Stimulated activated CD4-positive, alpha-beta T cell treated with anti-CD3 and anti-CD28 coated beads, TNF-alpha, amount 100 ng/mL, for 1 hour (primary cell): ENCODE data around the gene CITED4.

Experiments
- DNase-seq, 3 donors: peaks; one replicate each; pipeline ENCODE4 v3.0.0-alpha.2; 2020; ENCODE audit warnings: low read depth in 3 of 3, low spot score in 1 of 3

CITED4 gene

GRCh38 chr1:40886318-40887011 lies 24.3 kb upstream of the CITED4 start:
- no peak for DNase-seq

DNA sequence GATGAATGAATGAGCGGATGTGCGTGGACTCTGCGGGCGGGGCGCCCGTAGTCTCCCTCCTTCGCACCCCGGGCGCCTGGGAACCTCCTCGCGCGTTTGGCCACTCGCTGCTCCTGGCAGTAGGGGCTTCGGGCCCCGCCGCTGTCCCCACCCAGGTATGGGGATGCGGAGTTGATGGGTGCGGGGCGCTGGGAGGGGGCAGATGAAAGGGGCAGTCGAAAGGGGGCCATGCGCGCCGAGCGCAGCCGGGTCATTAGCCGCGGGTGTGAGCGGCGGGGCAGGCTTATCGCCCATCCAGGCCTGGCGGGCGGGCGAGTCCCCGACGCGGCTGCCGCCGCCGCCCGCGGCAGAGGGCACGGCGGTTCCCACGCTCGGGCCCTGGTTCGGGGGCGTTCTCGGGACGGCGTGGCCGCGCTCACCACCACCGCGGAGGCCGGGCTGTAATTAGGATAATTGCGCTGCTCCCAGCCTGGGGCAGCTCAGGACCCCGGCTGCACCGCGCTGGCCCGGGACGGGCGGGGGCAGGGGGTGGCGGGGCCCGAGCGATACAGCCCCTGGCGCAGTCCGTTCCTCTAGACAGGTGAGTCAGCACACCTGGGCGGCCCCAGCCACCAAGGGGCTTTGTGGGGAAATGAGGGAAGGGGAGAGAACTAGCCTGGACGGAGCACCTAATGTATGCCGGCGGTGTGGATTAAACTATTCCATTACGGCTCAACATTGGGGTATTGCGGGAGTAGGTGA lies 22.1 kb upstream of the CITED4 start:
- no peak for DNase-seq

GRCh38 chr1:40880813-40881549 lies 18.8 kb upstream of the CITED4 start:
- no peak for DNase-seq

GRCh38 chr1:40879482-40880175 lies 17.5 kb upstream of the CITED4 start:
- no peak for DNase-seq

DNA sequence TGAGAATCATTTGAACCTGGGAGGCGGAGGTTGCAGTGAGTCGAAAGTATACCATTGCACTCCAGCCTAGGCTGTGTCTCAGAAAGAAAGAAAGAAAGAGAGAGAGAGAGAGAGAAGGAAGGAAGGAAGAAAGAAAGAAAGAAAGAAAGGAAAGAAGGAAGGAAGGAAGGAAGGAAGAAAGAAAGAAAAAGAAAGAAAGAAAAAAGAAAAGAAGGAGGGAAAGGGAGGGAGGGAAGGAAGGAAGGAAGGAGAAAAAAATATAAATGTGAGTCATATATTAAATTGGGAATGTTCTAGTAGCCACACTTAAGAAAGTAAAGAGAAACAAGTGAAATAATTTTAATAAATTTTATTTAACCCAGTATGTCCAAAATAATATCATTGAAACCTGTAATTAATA lies 16.7 kb upstream of the CITED4 start:
- DNase-seq: no peak

GRCh38 chr1:40877698-40878097 lies 15.5 kb upstream of the CITED4 start:
- DNase-seq: no peak

GRCh38 chr1:40876891-40877290 lies 14.7 kb upstream of the CITED4 start:
- no peak for DNase-seq

GRCh38 chr1:40876436-40876761 lies 14.2 kb upstream of the CITED4 start:
- no peak for DNase-seq

DNA sequence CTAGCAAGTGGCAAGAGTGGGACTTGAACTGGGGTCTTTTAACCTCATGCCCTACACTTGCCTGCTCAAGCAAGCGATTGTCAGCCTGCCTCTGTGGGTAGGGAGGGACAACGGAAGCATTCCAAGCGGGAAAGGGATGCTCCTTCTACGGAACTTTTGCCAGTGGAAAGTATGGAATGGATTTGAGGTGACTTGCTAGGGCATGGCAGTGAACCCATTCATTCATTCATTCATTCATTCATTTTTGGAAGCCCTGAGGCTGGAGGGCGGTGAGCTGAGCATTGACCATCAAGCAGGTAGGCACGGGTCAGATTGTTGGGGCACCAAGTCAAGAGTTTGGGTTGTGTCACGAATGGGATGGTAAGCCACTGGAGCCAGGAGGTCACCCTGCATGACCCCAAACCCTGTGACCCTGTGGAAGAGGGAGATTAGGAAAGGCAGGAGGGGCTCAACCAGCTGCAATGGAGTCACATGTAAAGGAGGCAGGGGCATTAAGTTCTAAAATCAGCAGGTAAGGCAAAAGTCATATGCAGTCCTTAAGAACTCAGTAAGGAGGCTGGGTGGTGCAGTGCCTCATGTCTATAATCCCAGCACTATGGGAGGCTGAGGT lies 11.8 kb upstream of the CITED4 start:
- DNase-seq: no peak

DNA sequence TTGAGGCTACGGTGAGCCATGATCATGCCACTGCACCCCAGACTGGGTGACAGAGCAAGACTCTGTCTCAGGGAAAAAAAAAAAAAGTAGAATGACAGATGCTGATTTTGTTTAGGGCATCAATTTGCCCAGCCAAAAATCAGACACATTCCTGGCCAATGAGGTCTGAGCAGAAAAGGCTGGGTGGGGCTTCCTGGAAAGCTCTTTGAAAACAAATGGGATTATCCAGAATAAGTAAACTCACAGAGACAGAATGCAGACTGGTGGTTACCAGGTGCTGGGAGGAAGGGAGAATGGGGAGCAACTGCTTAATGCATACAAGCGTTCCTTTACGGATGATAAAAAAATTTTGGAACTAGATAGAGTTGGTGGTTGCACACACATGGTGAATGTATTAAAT lies 10.1 kb upstream of the CITED4 start:
- no peak for DNase-seq

DNA sequence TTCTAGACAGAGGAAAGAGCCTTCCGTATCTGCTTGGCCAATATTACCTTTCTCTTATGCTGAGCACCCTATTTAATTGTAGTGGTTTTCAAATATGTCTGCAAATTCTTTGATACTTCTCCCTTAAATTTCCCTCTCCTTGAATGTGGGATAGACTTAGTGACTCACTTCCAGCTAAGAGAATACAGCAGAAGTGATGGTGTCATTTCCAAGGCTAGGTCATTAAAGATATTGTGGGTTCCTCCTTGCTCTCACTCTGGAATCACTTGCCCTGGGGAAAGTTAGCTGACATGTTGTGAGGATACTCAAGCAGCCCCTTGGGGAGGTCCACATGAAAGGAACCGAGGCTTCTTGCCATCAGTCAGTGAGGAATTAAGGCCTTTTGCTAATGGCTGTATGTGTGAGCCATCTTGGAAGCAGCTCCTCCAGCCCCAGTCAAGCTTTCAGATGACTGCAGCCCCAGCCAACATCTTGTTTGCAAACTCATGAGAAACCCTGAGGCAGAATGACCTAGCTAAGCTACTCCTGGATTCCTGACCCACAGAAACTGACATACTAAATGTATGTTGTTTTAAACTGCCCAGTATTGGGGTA lies 8.1 kb upstream of the CITED4 start:
- DNase-seq: no peak

- DNase-seq: no peak
Measured at GRCh38 chr1:40868051-40868723, 6.0 kb upstream of the CITED4 start.

DNA sequence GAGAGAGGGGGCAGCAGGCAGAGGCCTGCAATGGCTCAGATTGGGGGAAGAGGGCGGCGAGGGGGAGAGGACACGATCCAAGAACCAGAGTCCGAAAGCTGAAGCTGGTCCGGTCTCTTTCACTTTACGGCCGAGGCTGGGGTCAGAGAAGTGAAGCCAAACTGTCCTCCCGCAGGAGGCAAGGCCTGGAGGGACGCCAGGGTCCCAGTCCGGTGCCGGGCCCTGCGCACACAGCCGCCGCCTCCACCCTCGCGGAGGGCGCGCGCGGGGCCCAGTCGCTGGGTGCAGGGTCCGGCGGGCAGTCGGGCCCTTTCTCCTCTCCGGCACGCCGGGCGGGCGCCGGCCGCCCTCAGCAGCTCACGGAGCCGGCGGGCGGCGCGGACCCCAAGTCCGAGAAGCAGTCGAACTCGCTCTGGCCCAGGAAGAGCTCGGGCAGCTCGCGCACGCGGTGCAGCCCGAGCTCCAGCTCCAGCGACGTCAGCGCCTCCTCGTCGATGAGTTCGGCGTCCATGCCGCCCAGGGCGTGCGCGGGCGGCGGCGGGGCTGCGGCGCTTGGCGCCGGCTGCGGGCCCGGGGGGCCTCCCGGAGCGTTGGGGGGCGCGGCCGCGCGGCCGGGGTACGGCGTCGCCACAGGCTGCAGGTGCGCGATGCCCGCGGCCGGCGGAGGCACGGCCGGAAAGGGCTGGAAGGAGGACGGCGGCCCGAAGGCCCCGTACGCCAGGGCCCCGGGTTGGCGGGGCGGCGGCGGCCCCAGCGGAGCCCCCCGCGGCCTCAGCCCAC lies 749 bp downstream of the CITED4 start:
- DNase-seq: peak in 1 of 3 donors; percentile 19

DNA sequence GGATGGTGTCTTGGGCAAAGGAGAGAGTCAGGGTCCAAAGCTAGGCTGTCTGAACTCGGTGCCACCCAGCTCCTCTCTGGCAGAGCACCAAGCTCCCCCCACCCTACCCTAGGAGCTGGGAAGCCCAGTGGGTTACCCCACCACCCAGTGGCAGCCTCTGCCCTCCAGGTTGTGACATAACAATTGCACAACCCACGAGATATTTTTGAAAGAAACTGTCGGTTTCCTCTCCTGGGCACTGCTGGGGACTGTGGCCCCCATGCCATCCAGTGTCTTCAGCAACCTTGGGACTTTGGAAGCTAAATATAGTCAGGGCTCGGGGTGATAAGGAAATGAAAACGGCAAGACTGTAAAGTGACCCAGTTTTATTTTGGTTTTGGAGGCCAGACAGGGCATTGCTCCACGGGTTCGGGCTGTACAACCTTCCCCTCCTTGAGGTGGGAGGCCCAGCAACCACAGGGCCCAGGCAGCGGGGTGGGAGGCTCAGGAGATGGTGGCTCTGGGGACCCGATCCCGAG lies 1.4 kb downstream of the CITED4 start:
- no peak for DNase-seq

DNA sequence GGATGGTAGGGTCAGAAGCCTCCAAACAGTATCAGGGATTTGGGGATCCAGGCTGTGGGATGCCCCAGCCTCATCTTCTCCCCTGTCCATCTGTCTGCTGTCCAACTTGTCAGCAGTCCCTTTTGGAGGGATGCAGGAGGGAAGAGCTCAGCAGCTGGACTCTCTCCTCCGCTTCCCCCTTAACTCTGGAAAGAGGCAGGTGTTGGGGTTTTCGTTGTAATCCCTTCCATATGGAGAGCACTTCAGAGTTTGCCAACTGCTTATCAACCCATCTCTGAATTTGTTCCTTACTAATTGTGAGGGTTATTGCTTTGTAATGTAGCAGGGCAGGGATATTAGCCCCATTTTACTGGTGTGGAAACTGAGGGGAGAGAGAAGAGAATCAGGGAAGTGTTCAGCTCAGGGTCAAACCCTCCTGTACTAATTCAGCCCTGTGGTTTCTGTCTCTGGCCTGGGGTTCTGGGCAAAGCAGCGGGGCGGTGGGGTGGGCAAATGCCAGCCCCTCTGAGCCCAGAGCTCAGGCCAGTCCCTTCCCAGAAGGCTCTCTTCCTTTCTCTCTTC lies 3.2 kb downstream of the CITED4 start:
- no peak for DNase-seq

- DNase-seq: no peak
Measured at GRCh38 chr1:40857737-40858136, 4.4 kb downstream of the CITED4 start.

DNA sequence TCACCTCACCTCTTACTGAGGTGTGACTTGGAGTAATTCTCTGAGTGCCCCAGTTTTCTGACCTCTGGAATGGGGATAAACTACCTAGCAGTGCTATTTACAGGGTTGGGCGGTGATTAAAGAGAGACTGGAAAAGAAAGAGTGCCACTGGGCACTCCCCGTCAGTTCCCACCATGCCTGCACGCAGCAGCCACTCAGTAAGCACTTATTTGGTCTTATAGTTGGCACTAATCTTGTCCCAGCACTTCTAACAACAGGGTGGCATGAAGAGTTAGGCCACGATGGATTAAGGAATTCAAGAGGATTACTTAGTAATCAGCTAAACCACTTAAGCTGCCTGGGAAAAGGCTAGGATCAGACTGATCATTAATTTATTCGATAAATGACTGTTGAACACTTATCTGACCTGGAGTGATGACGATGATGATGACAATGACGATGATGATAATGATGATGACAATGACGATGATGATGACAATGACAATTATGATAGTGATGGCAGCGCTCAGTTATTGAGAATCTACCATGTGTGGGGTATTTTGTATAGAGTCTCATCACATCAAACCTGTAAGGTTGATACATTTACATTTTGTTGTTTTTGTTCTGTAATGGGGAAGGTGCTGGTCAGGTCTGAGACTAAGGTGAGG lies 5.4 kb downstream of the CITED4 start:
- no peak for DNase-seq

GRCh38 chr1:40856116-40856515 lies 6.0 kb downstream of the CITED4 start:
- DNase-seq: no peak

DNA sequence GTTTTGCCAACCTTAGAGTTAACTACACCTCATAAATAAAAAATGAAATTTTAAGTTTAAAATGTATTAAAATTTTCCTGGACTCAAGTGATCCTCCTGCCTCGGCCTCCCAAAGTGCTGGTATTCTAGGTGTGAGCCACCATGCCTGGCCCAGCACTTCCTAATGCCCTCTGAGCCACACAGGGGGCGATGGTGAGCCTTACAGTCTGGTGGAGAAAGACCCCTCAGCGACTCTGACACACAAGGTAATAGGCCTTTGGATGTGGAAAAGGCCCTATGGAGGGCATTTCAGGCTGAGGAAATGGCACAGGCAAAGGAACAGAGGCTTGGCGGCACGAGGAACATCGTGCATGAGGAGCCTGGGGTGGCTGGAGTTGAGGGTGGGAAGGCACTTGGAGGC lies 6.7 kb downstream of the CITED4 start:
- no peak for DNase-seq
